Activated naive CD8-positive, alpha-beta T cell treated with anti-CD3 and anti-CD28 coated beads, Interleukin-2, amount 10 ng/mL, durations not matched to agents 7 days and 5 days (primary cell): ENCODE measurements around the gene GLG1. TPM values are rescaled to one million over a fixed set of nuclear protein-coding genes. Genes with fewer than 3 reads are reported as not detected.
"Not testable (repeated sequence)": the region's sequence is repeated elsewhere in the genome, so short reads cannot be mapped to it uniquely, and the experiment has no call there.

ENCODE experiments used
- ATAC-seq: fragments of 150-1000 bp; cut with Tn5 transposase; one replicate; pipeline ENCODE4 v1.10.0; 2021; ENCODE audit warnings: low read depth, moderate library complexity
- POLR2A ChIA-PET: fragments of 350-600 bp; sonication (Branson Sonifier 250); formaldehyde crosslinking; loops from one replicate; lab custom pipeline; 2021; ENCODE audit warnings: antibody characterized with exemption; lab: Charles Lee
- DNase-seq: peaks from one replicate; pipeline ENCODE4 v3.0.0; 2021
- H3K27ac Mint-ChIP-seq: one replicate; pipeline ENCODE4 v1.8.0; 2022; ENCODE audit warnings: mild to moderate bottlenecking, mixed read lengths
- H3K27me3 Mint-ChIP-seq: one replicate; pipeline ENCODE4 v1.8.0; 2022; ENCODE audit warnings: mild to moderate bottlenecking, moderate library complexity, mixed read lengths
- H3K36me3 Mint-ChIP-seq: one replicate; pipeline ENCODE4 v1.8.0; 2021; ENCODE audit warnings: mild to moderate bottlenecking, mixed read lengths
- H3K4me1 Mint-ChIP-seq: one replicate; pipeline ENCODE4 v1.8.0; 2021; ENCODE audit warnings: mixed read lengths
- H3K4me3 Mint-ChIP-seq: one replicate; pipeline ENCODE4 v1.8.0; 2022; ENCODE audit warnings: mild to moderate bottlenecking, moderate library complexity, mixed read lengths
- H3K9me3 Mint-ChIP-seq: one replicate; pipeline ENCODE4 v1.8.0; 2021; ENCODE audit warnings: mixed read lengths
- total RNA-seq, 2 experiments: library from RNA; stranded (reverse); gene quantifications; one replicate each; pipeline ENCODE4 v1.2.3, GENCODE V29; 2021

GLG1 gene
- 100 to 1,000 TPM; 118 to 120 TPM for total RNA-seq

GRCh38 chr16:74606521-74607309 lies at the start of gene GLG1:
Gene GLG1 (minus strand): TSS chr16:74607114. CDS start chr16:74607094, 20 bp downstream.
- no peaks in the 10 kb centered on the region for H3K27me3 Mint-ChIP-seq
- peak within 1 kb of the TSS; percentile 89 for H3K4me3 Mint-ChIP-seq
- peak; percentile 90 for ATAC-seq
- POLR2A ChIA-PET, result interaction anchor here (0.6 to 2.0 kb wide), 10 partner anchors 11 to 378 kb away, joined by 3 to 19 read pairs (median 5); partner anchors contain the start of genes MLKL, RFWD3 and WDR59
- H3K27ac Mint-ChIP-seq, result peak within 1 kb of the TSS; percentile 86
- peaks cover 47% of the 10 kb centered on the region for H3K4me1 Mint-ChIP-seq
- no peaks in the 10 kb centered on the region for H3K9me3 Mint-ChIP-seq
- peak; percentile 95 for DNase-seq
- peaks cover 26% of the 10 kb centered on the region for H3K36me3 Mint-ChIP-seq

DNA sequence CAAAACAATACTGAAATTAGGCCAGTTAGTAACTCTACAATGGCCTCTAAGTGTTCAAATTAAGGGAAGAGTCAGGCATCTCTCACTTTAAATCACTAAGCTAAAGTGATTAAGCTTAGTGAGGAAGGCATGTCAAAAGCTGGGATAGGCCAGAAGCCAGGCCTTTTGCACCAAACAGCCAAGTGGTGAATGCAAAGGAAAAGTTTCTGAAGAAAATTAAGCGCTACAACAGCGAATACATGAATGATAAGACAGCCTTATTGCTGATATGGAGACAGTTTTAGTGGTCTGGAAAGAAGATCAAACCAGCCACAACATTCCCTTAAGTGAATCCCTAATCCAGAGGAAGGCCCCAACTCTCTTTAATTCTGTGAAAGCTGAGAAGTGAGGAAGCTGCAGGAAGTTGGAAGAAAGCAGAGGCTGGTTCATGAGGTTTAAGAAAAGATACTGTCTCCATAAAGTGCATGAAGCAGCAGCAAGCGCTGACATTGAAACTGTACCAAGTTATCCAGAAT lies 47.7 kb upstream of the GLG1 start:
- Mint-ChIP-seq H3K4me1 (peaks cover 45% of the 10 kb centered on the region), H3K36me3 (peaks cover 40% of the 10 kb centered on the region), H3K27ac (no peak overlapping the region), H3K4me3 (no peak overlapping the region), H3K9me3 (no peaks in the 10 kb centered on the region), H3K27me3 (no peaks in the 10 kb centered on the region)
- ATAC-seq (no peak), DNase-seq (no peak)
- POLR2A ChIA-PET, result interaction anchor here (1.5 kb wide), 1 partner anchor 9 kb away, joined by 5 read pairs; no protein-coding TSS in a partner anchor

DNA sequence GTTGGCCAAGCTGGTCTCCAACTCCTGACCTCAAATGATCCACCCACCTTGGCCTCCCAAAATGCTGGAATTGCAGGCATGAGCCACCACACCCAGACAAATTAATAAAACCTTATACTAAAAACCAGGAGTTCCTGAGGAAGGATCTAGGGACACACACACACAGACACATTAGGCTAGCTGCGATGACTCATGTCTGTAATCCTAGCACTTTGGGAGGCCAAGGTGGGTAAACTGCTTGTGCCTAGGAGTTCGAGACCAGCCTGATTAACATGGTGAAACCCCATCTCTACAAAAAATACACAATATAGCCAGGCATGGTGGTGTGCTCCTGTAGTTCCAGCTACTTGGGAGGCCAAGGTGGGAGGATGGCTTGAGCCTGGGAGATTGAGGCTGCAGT lies 46.0 kb upstream of the GLG1 start:
- H3K9me3 Mint-ChIP-seq, DNase-seq, H3K27me3 Mint-ChIP-seq, H3K4me3 Mint-ChIP-seq, ATAC-seq: not testable (repeated sequence)
- Mint-ChIP-seq H3K36me3 (peaks cover 29% of the 10 kb centered on the region), H3K27ac (peak overlapping the region; percentile 48), H3K4me1 (peaks cover 28% of the 10 kb centered on the region)
- POLR2A ChIA-PET, result interaction anchor here (4.3 kb wide), 1 partner anchor 14 kb away, joined by 19 read pairs; the partner anchor contains the start of gene RFWD3

- ATAC-seq (no peak), DNase-seq (no peak)
- POLR2A ChIA-PET, result interaction anchor here (0.8 to 4.3 kb wide), 2 partner anchors 14 to 48 kb away, joined by 4 to 19 read pairs; partner anchors contain the start of gene RFWD3
- no peak overlapping the region for H3K4me3 Mint-ChIP-seq
- H3K9me3 Mint-ChIP-seq, result no peaks in the 10 kb centered on the region
- H3K27me3 Mint-ChIP-seq, result no peaks in the 10 kb centered on the region
- H3K36me3 Mint-ChIP-seq, result peaks cover 31% of the 10 kb centered on the region
- H3K4me1 Mint-ChIP-seq, result peaks cover 24% of the 10 kb centered on the region
- H3K27ac Mint-ChIP-seq, result no peak overlapping the region
These were observed 45.3 kb upstream of the GLG1 start for GRCh38 chr16:74652249-74652648.

DNA sequence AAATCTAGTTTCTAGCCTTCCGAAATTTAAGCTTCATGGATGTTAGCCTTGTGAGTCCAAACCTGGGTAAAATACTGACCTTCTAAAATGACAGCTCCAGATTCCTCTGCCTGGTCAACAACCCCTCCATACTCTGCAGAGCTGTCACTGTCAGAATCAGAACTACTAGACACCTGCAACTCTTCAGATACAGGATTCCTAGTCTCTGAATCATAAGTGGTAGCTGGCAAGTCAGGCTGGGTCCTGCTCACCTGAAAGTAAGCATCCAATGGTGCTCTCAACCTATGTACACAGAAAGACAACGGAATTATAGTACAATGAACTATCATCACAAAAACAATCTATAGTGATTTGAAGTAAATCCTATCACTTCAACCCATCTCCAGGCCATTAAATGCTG lies 44.9 kb upstream of the GLG1 start:
- Mint-ChIP-seq H3K4me3 (no peak overlapping the region), H3K27ac (peak overlapping the region; percentile 32), H3K27me3 (no peaks in the 10 kb centered on the region), H3K4me1 (peaks cover 22% of the 10 kb centered on the region), H3K36me3 (peaks cover 27% of the 10 kb centered on the region), H3K9me3 (no peaks in the 10 kb centered on the region)
- ATAC-seq (no peak), DNase-seq (no peak)
- POLR2A ChIA-PET, result interaction anchor here (0.6 to 4.3 kb wide), 3 partner anchors 15 to 54 kb away, joined by 4 to 19 read pairs (median 6); partner anchors contain the start of gene RFWD3

GRCh38 chr16:74650966-74651567 lies 44.2 kb upstream of the GLG1 start:
- no peaks in the 10 kb centered on the region for H3K9me3 Mint-ChIP-seq
- no peaks in the 10 kb centered on the region for H3K27me3 Mint-ChIP-seq
- ATAC-seq (no peak), DNase-seq (no peak)
- H3K4me1 Mint-ChIP-seq, result peaks cover 19% of the 10 kb centered on the region
- POLR2A ChIA-PET, result interaction anchor here (0.5 to 4.3 kb wide), 3 partner anchors 12 to 53 kb away, joined by 4 to 19 read pairs (median 6); partner anchors contain the start of gene RFWD3
- no peak overlapping the region for H3K4me3 Mint-ChIP-seq
- no peak overlapping the region for H3K27ac Mint-ChIP-seq
- peaks cover 27% of the 10 kb centered on the region for H3K36me3 Mint-ChIP-seq

- DNase-seq, result no peak
- POLR2A ChIA-PET, result interaction anchor here (4.3 kb wide), 1 partner anchor 16 kb away, joined by 19 read pairs; the partner anchor contains the start of gene RFWD3
- Mint-ChIP-seq H3K4me3 (no peak overlapping the region), H3K27ac (peak overlapping the region; percentile 30), H3K36me3 (peaks cover 21% of the 10 kb centered on the region), H3K27me3 (no peaks in the 10 kb centered on the region), H3K4me1 (peaks cover 13% of the 10 kb centered on the region), H3K9me3 (no peaks in the 10 kb centered on the region)
- no peak for ATAC-seq
These were observed 43.1 kb upstream of the GLG1 start for GRCh38 chr16:74649839-74650504.

- no peak overlapping the region for H3K4me3 Mint-ChIP-seq
- POLR2A ChIA-PET, result interaction anchor here (0.6 to 1.3 kb wide), 2 partner anchors 34 to 36 kb away, joined by 3 read pairs; no protein-coding TSS in a partner anchor
- no peak overlapping the region for H3K27ac Mint-ChIP-seq
- no peak for DNase-seq
- no peaks in the 10 kb centered on the region for H3K4me1 Mint-ChIP-seq
- no peaks in the 10 kb centered on the region for H3K27me3 Mint-ChIP-seq
- peaks cover 16% of the 10 kb centered on the region for H3K36me3 Mint-ChIP-seq
- no peak for ATAC-seq
- no peaks in the 10 kb centered on the region for H3K9me3 Mint-ChIP-seq
These were observed 35.1 kb upstream of the GLG1 start for GRCh38 chr16:74641969-74642368.

GRCh38 chr16:74637742-74638453 lies 31.0 kb upstream of the GLG1 start:
- H3K36me3 Mint-ChIP-seq, result peaks cover 17% of the 10 kb centered on the region
- no peaks in the 10 kb centered on the region for H3K4me1 Mint-ChIP-seq
- ATAC-seq, result no peak
- POLR2A ChIA-PET, result interaction anchor here (2.0 kb wide), 1 partner anchor 10 kb away, joined by 5 read pairs; no protein-coding TSS in a partner anchor
- peak overlapping the region; percentile 6 for H3K27ac Mint-ChIP-seq
- DNase-seq, result no peak
- no peaks in the 10 kb centered on the region for H3K9me3 Mint-ChIP-seq
- no peak overlapping the region for H3K4me3 Mint-ChIP-seq
- H3K27me3 Mint-ChIP-seq, result no peaks in the 10 kb centered on the region

GRCh38 chr16:74635303-74635702 lies 28.4 kb upstream of the GLG1 start:
- H3K27ac Mint-ChIP-seq, result peak overlapping the region; percentile 67
- no peaks in the 10 kb centered on the region for H3K9me3 Mint-ChIP-seq
- no peak overlapping the region for H3K4me3 Mint-ChIP-seq
- H3K36me3 Mint-ChIP-seq, result peaks cover 21% of the 10 kb centered on the region
- no peak for ATAC-seq
- DNase-seq, result no peak
- no peaks in the 10 kb centered on the region for H3K4me1 Mint-ChIP-seq
- POLR2A ChIA-PET, result no interaction called here
- H3K27me3 Mint-ChIP-seq, result no peaks in the 10 kb centered on the region

DNA sequence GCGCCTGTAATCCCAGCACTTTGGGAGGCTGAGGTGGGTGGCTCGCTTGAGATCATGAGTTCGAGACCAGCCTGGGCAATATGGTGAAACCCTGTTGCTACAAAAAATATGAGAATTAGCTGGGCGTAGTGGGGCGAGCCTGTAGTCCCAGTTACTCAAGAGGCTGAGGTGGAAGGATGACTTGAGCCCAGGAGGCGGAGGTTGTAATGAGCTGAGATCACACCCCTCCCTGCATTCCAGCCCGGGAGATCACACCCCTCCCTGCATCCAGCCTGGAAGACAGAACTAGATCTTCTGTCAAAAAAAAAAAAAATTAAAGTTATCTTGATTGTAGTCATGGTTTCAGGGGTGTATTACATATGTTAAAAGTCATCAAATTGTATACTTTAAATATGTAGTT lies 26.8 kb upstream of the GLG1 start:
- Mint-ChIP-seq H3K4me1 (peaks cover 2% of the 10 kb centered on the region), H3K27me3 (no peaks in the 10 kb centered on the region), H3K36me3 (peaks cover 34% of the 10 kb centered on the region)

DNA sequence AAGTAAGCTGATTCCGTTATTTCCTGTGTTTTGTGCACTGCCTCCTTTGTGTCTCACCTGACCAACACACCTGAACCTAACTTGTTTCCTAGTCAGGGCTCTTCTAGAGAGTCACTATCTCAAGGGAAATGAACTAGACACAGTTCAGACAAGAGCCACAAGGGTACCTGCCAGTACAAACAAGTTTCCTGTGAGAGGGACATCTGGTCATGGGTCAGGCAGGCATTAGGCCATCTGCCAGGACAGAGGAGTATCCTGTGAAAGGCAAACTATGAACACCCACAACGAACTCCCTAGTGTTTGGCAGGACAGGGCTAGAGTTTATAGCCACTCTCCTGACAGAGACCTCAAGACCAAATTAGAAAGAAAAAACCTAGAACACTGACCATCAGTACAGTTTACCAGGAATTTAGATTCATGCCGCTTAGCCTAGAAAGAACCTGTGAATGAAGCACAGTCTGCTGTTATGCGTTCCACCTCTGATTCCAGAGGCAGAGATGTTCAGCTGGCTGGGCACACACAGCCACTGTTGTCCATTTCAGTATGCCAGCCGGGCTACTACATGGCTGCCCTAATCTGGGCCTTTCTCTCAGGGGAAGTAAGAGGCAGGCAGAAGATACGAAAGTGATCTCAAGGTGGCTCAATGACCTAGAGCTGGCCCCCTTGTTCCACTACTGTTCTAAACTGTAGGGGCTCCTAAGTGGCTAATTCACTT lies 20.7 kb upstream of the GLG1 start:
- DNase-seq, result no peak
- ATAC-seq, result no peak
- Mint-ChIP-seq H3K27ac (peak overlapping the region; percentile 68), H3K36me3 (peaks cover 51% of the 10 kb centered on the region), H3K9me3 (no peaks in the 10 kb centered on the region), H3K4me3 (no peak overlapping the region), H3K27me3 (no peaks in the 10 kb centered on the region), H3K4me1 (peaks cover 17% of the 10 kb centered on the region)
- POLR2A ChIA-PET, result interaction anchor here (1.1 to 1.4 kb wide), 2 partner anchors 10 to 12 kb away, joined by 5 to 7 read pairs; no protein-coding TSS in a partner anchor

More for the DNA sequence above, 26.8 kb upstream of the GLG1 start:
- Mint-ChIP-seq H3K27ac (no peak overlapping the region), H3K9me3 (no peaks in the 10 kb centered on the region), H3K4me3 (no peak overlapping the region)
- ATAC-seq, result no peak
- no peak for DNase-seq
- POLR2A ChIA-PET, result no interaction called here
